GM12865 (cell line): Measurements from ENCODE around the gene ADAMTSL4.

Experiments
- DNase-seq: peaks from one replicate; pipeline ENCODE4 v3.0.0; 2010; ENCODE audit warnings: low read depth
- H3K4me3 ChIP-seq: 2 replicates; pipeline ENCODE4 v1.5.1; 2011; ENCODE audit warnings: mild to moderate bottlenecking, low read depth, low read length, control low read depth
- TF ChIP-seq, protein P1 (sequence below): IDR thresholded peaks from 2 replicates; pipeline ENCODE4 v1.5.1; 2011; ENCODE audit warnings: low read length, control low read depth, low read depth, inconsistent platforms; ENCODE audit not compliant: insufficient read depth; ENCODE audit errors: missing control alignments

Gene ADAMTSL4

DNA sequence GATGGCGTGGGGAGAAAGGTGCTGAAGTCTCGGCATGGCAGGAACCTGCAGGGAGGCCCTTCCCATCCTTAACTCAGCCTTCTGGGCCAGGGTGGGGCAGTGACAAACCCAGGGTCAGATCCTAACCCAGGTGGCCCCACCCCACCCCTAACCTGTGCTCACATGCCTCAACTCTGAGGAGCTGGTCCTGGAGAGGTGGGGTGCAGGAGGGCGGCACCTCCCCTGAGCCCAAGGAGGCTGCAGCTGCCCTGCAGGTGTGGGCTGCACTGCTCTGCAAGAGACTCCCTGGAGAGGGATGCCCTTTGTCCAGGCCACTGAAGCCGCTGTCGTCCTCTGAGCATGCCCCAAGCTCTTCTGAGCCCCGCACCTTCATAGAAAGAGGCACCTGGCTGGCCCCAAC lies 15.2 kb upstream of the ADAMTSL4 start:
- DNase-seq: no peak
- TF ChIP-seq, protein P1, sequence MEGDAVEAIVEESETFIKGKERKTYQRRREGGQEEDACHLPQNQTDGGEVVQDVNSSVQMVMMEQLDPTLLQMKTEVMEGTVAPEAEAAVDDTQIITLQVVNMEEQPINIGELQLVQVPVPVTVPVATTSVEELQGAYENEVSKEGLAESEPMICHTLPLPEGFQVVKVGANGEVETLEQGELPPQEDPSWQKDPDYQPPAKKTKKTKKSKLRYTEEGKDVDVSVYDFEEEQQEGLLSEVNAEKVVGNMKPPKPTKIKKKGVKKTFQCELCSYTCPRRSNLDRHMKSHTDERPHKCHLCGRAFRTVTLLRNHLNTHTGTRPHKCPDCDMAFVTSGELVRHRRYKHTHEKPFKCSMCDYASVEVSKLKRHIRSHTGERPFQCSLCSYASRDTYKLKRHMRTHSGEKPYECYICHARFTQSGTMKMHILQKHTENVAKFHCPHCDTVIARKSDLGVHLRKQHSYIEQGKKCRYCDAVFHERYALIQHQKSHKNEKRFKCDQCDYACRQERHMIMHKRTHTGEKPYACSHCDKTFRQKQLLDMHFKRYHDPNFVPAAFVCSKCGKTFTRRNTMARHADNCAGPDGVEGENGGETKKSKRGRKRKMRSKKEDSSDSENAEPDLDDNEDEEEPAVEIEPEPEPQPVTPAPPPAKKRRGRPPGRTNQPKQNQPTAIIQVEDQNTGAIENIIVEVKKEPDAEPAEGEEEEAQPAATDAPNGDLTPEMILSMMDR: no peak
- H3K4me3 ChIP-seq: no peak overlapping the region

DNA sequence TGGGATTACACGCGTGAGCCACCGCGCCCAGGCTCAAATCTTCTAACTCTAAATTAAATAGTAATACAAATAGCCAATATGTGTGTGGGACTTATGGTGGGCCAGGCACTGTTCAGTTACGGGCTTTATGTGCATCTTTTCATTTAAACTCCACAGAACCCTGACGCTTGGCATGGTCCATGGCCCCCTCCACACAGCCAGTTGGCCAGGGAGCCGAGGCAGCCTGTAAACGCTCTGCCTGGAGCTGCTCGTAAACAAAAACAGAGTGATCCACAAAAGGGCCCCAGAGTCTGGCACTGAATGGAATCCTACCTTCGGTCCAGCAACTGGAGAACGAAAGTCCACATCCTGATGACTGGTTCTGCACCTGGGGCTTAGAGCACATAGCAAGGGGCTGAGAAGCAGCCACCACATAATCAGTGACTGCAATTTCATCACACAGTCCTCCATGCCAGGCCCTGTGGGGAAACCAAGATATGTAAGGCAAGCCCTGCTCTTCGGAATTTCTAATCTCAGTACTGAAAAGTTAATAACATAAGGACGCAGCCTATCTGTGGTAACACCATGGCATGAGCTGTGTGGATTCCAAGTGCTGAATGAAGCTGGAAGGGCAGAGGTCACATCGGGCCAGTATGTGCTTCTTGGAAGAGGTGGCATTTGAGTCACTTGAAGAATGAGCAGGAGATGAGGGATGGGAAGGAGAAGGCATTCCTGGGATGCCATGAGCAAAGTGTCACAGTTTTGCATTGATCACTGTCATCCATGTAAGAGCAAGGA lies 13.5 kb upstream of the ADAMTSL4 start:
- TF ChIP-seq, protein P1: no peak
- no peak overlapping the region for H3K4me3 ChIP-seq
- DNase-seq: no peak

DNA sequence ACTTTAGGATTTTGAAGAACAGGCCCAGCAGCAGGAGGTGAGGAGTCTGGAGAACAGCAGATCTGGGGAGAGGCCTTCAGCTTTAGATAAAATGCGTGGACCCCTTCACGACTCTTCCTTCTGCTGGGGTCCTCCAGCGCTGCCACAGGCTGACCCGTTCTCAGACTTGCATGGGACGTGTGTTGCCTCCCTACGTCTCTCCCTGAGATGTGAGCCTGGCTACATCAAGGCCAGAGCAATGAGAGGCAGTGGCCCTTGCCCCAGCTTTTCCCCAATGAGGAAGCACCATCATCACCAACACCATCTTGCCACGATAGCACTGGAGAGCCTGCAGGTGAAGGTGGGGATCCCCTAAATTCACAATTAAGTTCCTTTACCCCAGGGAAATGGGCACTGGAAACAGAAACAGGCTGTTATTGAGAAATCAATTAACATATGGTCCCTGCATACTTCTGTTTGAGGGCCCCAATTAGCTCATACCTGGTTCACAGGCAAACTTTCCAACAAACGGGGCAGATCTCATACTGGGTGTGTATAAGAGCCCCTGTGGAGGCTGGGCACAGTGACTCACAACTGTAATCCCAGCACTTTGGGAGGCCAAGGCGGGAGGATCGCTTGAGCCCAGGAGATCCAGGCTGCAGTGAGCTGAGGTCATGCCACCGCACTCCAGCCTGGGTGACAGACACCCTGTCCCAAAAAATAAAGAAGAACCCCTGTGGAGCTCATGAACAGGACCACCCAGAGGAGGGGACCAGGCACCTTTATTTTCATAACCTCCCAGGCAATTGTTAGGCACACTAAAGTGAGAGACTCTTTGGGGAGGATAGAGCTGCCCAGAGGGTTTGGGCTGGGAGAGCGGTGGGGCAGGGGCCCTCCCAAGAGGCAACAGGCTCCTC lies 12.1 kb upstream of the ADAMTSL4 start:
- TF ChIP-seq, protein P1: no peak
- no peak overlapping the region for H3K4me3 ChIP-seq
- no peak for DNase-seq

DNA sequence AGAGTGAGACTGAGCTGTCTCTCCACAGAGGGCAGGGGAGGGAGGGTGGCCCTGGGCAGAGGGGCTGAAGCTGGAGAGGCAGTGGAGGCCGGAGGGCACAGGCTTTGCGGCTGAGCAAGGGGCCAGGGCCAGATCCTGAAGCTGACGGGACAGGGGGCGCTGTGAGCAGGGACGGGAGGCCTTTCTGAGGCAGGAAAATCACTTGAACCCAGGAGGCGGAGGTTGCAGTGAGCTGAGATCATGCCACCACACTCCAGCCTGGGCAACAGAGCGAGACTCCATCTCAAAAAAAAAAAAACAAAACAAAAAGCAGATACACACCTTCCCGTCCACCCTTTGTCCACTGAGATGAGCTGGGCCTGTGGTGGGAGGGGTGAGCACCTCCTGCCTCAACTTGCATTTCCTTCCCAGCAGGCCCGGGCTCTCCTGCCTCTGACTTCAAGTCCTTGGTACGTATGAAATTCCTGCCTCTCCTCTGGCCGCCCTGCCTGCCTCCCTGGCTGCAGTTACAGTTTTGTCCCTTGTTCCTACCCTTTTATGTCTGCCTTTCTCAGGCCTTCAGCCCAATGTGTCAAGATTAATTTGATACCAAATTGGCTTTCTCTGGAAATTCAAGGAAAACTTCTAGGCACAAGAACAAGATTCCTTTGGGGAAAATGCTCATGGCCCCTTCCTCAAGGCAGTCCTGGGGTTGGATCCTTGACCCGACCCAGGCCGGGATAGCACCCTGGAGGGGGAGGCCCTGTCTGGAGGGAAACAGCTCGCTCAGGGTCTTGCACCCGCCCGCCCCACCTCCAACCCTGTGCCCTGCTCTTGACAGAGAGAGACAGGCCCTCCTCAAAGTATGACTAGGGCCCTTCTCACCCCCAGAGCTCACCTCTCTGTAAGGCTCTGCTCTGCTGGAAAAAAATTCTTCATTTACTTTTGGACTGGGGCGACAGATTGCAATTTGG lies 11.2 kb upstream of the ADAMTSL4 start:
- H3K4me3 ChIP-seq: no peak overlapping the region
- TF ChIP-seq, protein P1: no peak
- no peak for DNase-seq

DNA sequence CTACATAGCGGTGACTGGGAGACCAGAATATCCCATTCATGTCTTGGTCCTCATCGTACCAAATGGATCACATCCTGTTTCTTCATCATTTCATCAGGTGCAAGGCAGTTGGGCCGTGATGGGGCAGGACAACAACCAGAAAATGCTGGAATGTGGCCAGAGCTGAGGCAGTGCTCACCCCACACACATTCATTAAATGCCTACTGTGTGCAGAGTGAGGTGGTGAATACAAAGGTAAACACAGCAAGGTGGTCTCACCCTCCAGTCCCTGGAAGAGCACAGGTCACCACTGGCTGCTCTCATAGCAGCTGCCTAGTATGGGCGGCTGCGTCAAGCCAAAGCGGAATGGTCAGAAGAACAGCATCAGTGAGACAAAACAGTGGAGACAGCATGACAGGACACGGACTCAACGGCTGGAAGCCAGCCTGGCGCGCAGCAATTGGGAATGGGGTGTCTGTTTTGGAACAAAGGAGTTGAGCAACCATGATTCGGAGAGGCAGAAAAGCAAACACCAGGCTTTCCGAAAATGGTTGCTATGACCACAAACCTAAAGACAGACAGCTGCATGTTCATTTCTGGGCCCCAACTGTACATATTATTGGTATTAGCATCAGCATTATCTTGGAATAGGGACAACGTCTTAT lies 5.6 kb upstream of the ADAMTSL4 start:
- TF ChIP-seq, protein P1: no peak
- no peak overlapping the region for H3K4me3 ChIP-seq
- DNase-seq: no peak

DNA sequence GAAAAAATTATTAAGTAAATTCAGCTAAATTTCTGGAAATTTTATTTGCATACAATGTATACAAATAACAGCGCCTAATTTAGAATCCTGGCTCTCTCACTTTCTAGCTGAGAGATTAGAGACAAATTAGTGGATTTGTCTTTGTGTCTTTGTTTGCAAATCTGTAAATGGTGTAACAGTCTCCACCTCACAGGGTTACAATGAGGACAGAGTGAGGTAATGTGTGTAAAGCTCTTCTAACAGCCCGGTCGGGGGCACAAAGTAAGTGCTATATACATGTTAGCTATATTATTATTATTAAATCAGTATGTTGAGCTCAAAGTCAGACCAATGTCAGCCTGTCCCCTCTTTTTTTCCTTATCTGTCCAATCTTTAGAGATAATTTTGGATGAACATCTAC lies 5.0 kb upstream of the ADAMTSL4 start:
- TF ChIP-seq, protein P1: no peak
- no peak overlapping the region for H3K4me3 ChIP-seq
- no peak for DNase-seq
